Ishikawa (cell line): Measurements from ENCODE around the gene IGLL5.

Experiments
- CEBPB ChIP-seq: IDR thresholded peaks from 2 replicates; pipeline ENCODE4 v1.6.1; 2012
- CREB1 ChIP-seq: IDR thresholded peaks from 2 replicates; pipeline ENCODE4 v1.6.1; 2012; ENCODE audit warnings: low read depth
- EP300 ChIP-seq: IDR thresholded peaks from 2 replicates; pipeline ENCODE4 v1.6.1; 2012; ENCODE audit warnings: borderline replicate concordance
- FOXM1 ChIP-seq: IDR thresholded peaks from 2 replicates; pipeline ENCODE4 v1.6.1; 2012; ENCODE audit warnings: low read depth, borderline replicate concordance
- RAD21 ChIP-seq: IDR thresholded peaks from 2 replicates; pipeline ENCODE4 v1.6.1; 2012; ENCODE audit warnings: low read depth
- REST ChIP-seq: IDR thresholded peaks from 2 replicates; pipeline ENCODE4 v1.6.1; 2012; ENCODE audit warnings: low read depth, mild to moderate bottlenecking
- TEAD4 ChIP-seq: IDR thresholded peaks from 2 replicates; pipeline ENCODE4 v1.6.1; 2012
- YY1 ChIP-seq: IDR thresholded peaks from 2 replicates; pipeline ENCODE4 v1.6.1; 2012; ENCODE audit warnings: low read depth
- ZBTB7A ChIP-seq: IDR thresholded peaks from 2 replicates; pipeline ENCODE4 v1.6.1; 2012; ENCODE audit warnings: low read depth

- TF ChIP-seq CEBPB (no peak), CREB1 (no peak), EP300 (no peak), RAD21 (no peak), TEAD4 (no peak), REST (no peak), ZBTB7A (no peak), YY1 (no peak), FOXM1 (no peak)
Measured at GRCh38 chr22:22892096-22893052, 4.8 kb downstream of the IGLL5 start.
